Kasumi-1 (cell line): ENCODE data around the gene ANXA4.
"Not testable (repeated sequence)": the region's sequence is repeated elsewhere in the genome, so short reads cannot be mapped to it uniquely, and the experiment has no call there.

Source experiments
- DNase-seq, 2 experiments: peaks; one replicate each; lab custom pipeline; 2025; lab: John Stamatoyannopoulos, UW

The ANXA4 gene

GRCh38 chr2:69776886-69777785 lies 35.2 kb downstream of the ANXA4 start:
- DNase-seq = no peak

- no peak for DNase-seq
Observed at GRCh38 chr2:69777786-69778105, 35.8 kb downstream of the ANXA4 start.

GRCh38 chr2:69779258-69780001 lies 37.5 kb downstream of the ANXA4 start:
- no peak for DNase-seq

DNA sequence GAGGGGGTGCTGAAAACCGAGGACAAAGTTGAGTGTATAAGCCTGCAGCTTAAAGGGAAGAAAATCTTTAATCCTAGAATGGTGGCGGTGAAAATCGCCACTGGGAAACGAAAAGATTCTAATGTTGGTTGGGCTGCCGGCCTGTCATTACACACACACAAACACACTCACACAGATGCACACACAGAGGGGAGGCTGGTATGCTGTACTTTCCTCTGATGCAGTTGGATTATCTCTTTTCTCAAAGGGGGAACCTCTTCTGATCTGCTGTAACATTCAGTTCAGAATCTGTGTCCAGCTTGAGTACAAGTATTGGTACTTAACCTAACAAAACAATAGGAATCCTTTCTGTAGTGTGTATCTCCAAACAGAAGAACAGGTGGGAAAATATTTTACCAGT lies 39.0 kb downstream of the ANXA4 start:
- DNase-seq = no peak

- no peak for DNase-seq
Observed at GRCh38 chr2:69781321-69782248, 39.7 kb downstream of the ANXA4 start.

GRCh38 chr2:69784228-69784627 lies 42.3 kb downstream of the ANXA4 start:
- no peak for DNase-seq

GRCh38 chr2:69785358-69785757 lies 43.4 kb downstream of the ANXA4 start:
- DNase-seq = no peak

- DNase-seq = no peak
Observed at GRCh38 chr2:69786052-69786560, 44.2 kb downstream of the ANXA4 start.

GRCh38 chr2:69789175-69789721 lies 47.3 kb downstream of the ANXA4 start:
- DNase-seq = no peak

- DNase-seq = no peak
Observed at GRCh38 chr2:69789772-69790600, 48.1 kb downstream of the ANXA4 start.

- DNase-seq = no peak
Observed at GRCh38 chr2:69790601-69790959, 48.6 kb downstream of the ANXA4 start.

GRCh38 chr2:69791045-69791444 lies 49.1 kb downstream of the ANXA4 start:
- DNase-seq = no peak

DNA sequence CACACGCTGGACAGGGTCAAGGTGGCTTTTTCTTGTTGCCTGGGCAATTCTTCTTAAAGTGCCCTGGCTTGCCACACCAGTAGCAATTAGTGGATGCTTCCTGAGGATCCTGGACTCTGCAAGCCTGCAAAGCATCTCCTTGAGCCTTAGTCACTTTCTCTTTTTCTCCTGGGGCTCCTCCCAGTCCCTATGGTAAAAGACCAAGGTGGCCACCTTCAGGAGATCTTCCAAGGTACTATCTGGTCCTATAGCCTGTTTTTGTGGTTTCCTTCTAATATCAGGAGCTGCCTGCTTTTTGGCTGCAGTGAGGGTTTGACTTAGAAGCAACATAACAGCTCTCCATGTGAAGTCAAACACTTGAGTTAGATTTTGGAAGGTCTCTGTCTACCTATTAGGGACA lies 54.2 kb downstream of the ANXA4 start:
- DNase-seq = no peak

DNA sequence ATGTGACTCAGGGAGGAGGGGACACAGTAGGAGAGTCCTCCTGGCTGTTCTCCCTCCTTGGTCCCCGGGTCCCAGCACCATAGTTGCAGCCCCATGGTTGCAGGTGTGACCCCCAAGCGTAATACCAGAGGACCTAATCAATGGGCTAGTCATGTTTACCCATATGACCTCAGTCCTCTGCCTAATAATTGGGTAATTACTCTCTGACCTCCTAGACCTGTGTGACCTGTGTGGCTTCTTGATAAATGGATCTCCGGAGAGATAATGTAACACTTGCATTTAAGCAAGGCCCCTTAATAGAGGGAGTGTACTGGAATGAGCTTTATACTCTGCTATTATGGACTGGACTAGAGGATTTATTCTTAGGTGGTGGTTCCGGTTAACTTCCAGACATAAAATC lies 55.3 kb downstream of the ANXA4 start:
- no peak for DNase-seq

DNA sequence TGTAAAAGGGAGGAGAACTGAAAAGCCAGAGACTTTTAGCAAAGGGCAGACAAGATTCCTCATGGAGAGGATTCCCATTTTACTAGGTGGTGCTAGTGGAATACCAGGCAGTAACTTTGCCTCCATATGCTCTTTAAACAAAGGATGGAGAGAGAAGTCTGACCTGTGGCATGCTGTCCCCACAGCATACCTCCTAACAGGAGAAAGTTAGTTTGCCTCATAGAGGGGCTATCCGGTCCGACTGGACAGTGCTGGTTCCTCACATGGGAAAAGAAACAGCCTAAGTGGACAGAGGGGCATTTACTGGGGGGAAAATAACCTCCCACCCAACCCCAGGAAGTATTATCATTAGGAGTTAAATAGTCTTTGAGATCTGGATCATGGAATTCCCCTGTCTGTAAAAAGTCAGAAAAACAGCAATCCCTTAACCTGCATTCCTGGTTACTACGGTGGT lies 55.9 kb downstream of the ANXA4 start:
- no peak for DNase-seq

- no peak for DNase-seq
Observed at GRCh38 chr2:69798290-69798908, 56.5 kb downstream of the ANXA4 start.

GRCh38 chr2:69798909-69799526 lies 57.1 kb downstream of the ANXA4 start:
- DNase-seq = no peak

DNA sequence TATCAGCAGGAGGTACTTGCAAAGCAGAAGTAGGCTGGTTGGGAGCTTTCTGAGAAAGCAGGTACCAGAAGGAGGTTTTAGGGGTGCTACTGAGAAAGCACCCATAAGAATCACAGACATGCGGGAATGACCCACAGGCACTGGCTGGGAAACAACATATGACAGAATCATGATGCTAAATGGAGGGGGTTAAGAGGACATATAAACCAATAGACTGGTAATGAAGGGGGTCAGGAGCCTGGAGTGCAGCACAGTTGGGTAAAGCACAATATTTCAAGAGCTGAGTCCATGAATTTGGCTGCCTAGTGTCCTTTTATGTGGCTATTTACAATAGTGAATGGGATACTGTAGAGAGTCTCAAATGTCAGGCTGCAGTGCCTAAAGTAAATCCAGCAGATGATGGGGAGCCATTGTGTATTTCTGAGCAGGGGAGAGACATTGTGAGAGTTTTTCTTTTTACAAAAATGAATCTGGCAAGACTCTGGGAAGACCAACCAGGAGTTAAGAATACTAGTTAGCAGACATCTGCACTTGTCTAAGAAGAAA lies 59.9 kb downstream of the ANXA4 start:
- DNase-seq = no peak

GRCh38 chr2:69802781-69803367 lies 60.9 kb downstream of the ANXA4 start:
- DNase-seq = not testable (repeated sequence)
